Tibial nerve (tissue), 3 donors: ENCODE measurements around the gene CIROP.

ENCODE experiments used
- POLR2A ChIP-seq, 2 donors: fragments of 450-650 bp; IDR thresholded peaks; one replicate each; pipeline ENCODE4 v1.6.1; 2017; ENCODE audit warnings: antibody characterized with exemption in 2 of 2, mild to moderate bottlenecking in 2 of 2, moderate library complexity in 2 of 2
- TF ChIP-seq, protein P1 (sequence below), 5 experiments: fragments of 200-600 bp in 3 of 5; fragments of 450-650 bp in 2 of 5; sonication (generic) in 3 of 5; IDR thresholded peaks; one replicate each; pipeline ENCODE4 v1.5.1; 2016 to 2019; ENCODE audit warnings: antibody characterized with exemption in 5 of 5, mild to moderate bottlenecking in 3 of 5, moderate library complexity in 2 of 5

GRCh38 chr14:23151342-23151741 lies 46.6 kb upstream of the CIROP start:
- TF ChIP-seq POLR2A (IDR thresholded peaks at IDR 0.05): no peak
- TF ChIP-seq, protein P1, sequence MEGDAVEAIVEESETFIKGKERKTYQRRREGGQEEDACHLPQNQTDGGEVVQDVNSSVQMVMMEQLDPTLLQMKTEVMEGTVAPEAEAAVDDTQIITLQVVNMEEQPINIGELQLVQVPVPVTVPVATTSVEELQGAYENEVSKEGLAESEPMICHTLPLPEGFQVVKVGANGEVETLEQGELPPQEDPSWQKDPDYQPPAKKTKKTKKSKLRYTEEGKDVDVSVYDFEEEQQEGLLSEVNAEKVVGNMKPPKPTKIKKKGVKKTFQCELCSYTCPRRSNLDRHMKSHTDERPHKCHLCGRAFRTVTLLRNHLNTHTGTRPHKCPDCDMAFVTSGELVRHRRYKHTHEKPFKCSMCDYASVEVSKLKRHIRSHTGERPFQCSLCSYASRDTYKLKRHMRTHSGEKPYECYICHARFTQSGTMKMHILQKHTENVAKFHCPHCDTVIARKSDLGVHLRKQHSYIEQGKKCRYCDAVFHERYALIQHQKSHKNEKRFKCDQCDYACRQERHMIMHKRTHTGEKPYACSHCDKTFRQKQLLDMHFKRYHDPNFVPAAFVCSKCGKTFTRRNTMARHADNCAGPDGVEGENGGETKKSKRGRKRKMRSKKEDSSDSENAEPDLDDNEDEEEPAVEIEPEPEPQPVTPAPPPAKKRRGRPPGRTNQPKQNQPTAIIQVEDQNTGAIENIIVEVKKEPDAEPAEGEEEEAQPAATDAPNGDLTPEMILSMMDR (IDR thresholded peaks at IDR 0.05): no peak
